Muscle of back (tissue), 13 donors: ENCODE data around the gene RSRC2. TPM values are rescaled to one million over a fixed set of nuclear protein-coding genes. Genes with fewer than 3 reads are reported as not detected.
A peak's percentile ranks its signal among the peaks of the same experiment; 100 is the strongest.
"Not testable (repeated sequence)": the region's sequence is repeated elsewhere in the genome, so short reads cannot be mapped to it uniquely, and the experiment has no call there.

Experiments used
- DNase-seq, 3 donors: peaks; one replicate each; pipeline versions ENCODE4 v3.0.0 to v3.0.0-alpha.2; 2013
- long read RNA-seq, 9 donors: transcript quantifications; one replicate each; lab custom pipeline, GENCODE V29; 2026
- polyA plus RNA-seq, 10 donors: library from polyadenylated mRNA; unstranded; fragments of 120-200 nt; gene quantifications; one replicate each; pipeline ENCODE4 v1.2.1, GENCODE V29; 2013; ENCODE audit not compliant: insufficient read length in 10 of 10

RSRC2 gene, protein sequence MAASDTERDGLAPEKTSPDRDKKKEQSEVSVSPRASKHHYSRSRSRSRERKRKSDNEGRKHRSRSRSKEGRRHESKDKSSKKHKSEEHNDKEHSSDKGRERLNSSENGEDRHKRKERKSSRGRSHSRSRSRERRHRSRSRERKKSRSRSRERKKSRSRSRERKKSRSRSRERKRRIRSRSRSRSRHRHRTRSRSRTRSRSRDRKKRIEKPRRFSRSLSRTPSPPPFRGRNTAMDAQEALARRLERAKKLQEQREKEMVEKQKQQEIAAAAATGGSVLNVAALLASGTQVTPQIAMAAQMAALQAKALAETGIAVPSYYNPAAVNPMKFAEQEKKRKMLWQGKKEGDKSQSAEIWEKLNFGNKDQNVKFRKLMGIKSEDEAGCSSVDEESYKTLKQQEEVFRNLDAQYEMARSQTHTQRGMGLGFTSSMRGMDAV
- polyA plus RNA-seq: 100 to 1,000 TPM in 8 of 10 donors, 10 to 100 TPM in 2; 81.4 to 140 (median 107) TPM
- long read RNA-seq, donor 1, partial matches to known transcripts: 20 of 23 reads
- long read RNA-seq, donor 1, other reads (novel, unspliced or antisense): 0 of 23 reads
- long read RNA-seq, donor 2, partial matches to known transcripts: 32 of 36 reads
- long read RNA-seq, donor 2, other reads (novel, unspliced or antisense): 0 of 36 reads
- long read RNA-seq, donor 3: 0 reads
- long read RNA-seq, donor 4, partial matches to known transcripts: 6 of 14 reads
- long read RNA-seq, donor 4, other reads (novel, unspliced or antisense): 6 of 14 reads
- long read RNA-seq, donor 5, partial matches to known transcripts: 22 of 27 reads
- long read RNA-seq, donor 5, other reads (novel, unspliced or antisense): 0 of 27 reads
- long read RNA-seq, donor 6, transcript RSRC2-201 (10 exons, 3,520 nt): major isoform, 10 of 33 reads
- long read RNA-seq, donor 6, partial matches to known transcripts: 17 of 33 reads
- long read RNA-seq, donor 6, other reads (novel, unspliced or antisense): 5 of 33 reads
- long read RNA-seq, donor 7, partial matches to known transcripts: 5 of 9 reads
- long read RNA-seq, donor 7, other reads (novel, unspliced or antisense): 0 of 9 reads
- long read RNA-seq, donor 8, partial matches to known transcripts: 5 of 7 reads
- long read RNA-seq, donor 8, other reads (novel, unspliced or antisense): 0 of 7 reads
- long read RNA-seq, donor 9: 0 reads

DNA sequence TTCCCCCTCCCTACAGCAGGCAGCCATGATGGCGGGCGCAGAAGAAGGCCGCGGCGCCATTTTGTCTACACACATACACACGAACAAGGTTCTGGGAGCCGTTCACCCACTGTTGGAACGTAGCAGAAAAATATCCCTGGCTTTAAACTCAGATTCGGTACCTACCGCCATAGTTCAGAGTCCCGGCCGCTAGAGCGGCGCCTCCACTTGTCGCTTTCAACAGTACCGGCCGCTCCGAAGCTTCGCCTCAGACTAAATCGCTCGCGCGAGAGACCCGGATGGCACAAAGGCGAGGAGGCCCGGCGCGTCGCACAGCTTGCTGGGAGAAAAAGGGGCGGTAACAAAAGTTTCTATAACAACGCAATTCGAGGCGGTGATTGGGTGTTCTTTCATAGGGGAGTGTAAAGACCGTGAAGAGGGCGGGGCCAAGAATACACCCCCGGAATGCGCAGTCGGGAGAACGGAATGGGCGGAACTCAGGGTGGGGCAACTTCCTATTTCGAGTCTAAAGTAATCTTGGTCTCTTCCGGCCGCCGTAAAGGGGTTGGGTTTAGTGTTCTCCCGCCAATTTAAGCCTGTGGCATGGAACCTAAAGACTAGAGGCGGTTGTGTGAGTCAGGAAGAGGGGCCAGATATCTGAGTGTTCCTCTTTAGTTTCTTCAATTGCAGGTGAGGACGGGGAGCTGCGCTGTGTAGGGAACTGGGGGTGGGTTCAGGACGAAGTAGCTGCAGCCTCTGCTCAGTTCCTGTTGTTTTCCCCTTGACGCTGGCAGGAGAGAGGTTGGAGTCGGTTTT is at the start of gene RSRC2, which contains the start of gene KNTC1:
Gene RSRC2 (minus strand): TSS at position 254 of the 795 bp plus-strand sequence. CDS start 83 bp downstream, at position 171.
Gene KNTC1 (plus strand): TSS at position 567 of the 795 bp plus-strand sequence. CDS start 2,815 bp downstream, outside the sequence.
- DNase-seq: peak; percentile 99 to 100 (median 100)

- DNase-seq: no peak
These were observed 45.1 kb upstream of the RSRC2 start for GRCh38 chr12:122571821-122572220.

DNA sequence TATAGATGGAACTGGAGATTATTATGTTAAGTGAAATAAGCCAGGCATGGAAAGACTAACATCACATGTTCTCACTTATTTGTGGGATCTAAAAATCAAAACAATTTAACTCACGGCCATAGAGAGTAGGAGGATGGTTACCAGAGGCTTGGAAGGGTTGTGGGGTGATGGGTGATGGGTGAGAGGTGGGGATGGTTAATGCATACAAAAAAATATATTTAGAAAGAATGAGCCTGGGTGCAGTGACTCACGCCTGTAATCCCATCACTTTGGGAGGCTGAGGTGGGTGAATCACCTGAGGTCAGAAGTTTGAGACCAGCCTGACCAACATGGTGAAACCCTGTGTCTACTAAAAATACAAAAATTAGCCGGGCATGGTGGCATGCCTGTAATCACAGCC is 43.3 kb upstream of the RSRC2 start:
- peak in 1 of 3 donors; percentile 1 for DNase-seq

DNA sequence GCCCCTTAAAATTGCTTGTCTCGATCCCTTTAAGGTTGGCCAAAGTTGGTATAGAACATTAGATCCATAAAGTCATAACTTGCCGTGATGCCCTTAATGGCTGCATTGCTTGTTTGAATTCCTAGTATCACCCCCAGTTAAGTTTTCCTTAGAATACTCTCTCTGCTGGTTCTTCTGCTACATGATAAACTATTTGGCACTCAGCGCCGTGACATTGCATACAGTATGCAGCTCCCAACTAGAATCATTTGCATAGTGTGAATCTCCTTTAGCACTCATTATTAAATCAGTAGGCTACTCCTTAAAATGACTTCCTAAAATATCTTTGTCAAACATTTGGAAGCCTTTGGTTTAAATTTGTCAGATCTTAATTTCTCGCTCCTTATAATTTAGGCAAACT is 42.6 kb upstream of the RSRC2 start:
- no peak for DNase-seq

- not testable (repeated sequence) for DNase-seq
These were observed 40.1 kb upstream of the RSRC2 start for GRCh38 chr12:122566816-122567215.

GRCh38 chr12:122563361-122563760 is 36.6 kb upstream of the RSRC2 start:
- no peak for DNase-seq

- no peak for DNase-seq
These were observed 33.4 kb upstream of the RSRC2 start for GRCh38 chr12:122560138-122560537.

- DNase-seq: no peak
These were observed 32.3 kb upstream of the RSRC2 start for GRCh38 chr12:122558745-122559641.

DNA sequence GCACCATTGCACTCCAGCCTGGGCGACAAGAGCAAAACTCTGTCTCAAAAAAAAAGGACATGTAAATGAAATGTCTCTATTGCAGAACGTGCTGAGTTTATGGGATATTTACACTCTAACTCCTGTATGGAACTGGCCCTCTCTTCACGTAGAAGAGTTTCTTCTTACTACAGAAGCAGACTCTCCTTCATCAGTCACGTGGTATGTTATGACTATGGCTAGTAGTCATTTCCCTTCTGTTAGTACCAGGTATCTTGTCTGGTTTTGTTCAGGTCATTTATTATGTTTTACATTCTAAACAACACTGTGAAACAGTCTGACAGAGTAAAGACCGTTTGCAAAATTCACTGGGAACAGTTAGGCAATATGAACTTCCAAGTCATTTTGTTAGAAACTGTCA is 20.6 kb upstream of the RSRC2 start:
- no peak for DNase-seq

GRCh38 chr12:122545855-122546254 is 19.1 kb upstream of the RSRC2 start:
- no peak for DNase-seq

DNA sequence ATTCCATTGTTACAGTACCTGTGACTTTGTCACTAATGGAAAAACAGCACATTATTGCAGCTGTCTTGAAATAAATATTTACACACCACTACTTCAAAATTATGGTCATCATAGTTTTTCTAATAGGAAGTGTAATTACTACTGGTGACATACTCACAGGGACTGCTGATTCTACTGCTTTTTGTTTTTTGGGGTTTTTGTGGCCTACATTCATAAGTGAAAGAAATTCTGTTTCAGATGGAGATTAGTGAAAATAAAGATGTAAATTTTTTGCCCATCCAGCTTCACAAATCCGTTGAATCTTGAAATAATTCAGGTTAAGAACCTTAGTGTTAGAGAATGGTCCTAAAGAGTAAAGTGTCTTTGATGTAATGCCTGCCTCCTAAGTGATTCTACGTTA is 17.8 kb upstream of the RSRC2 start:
- DNase-seq: no peak

DNA sequence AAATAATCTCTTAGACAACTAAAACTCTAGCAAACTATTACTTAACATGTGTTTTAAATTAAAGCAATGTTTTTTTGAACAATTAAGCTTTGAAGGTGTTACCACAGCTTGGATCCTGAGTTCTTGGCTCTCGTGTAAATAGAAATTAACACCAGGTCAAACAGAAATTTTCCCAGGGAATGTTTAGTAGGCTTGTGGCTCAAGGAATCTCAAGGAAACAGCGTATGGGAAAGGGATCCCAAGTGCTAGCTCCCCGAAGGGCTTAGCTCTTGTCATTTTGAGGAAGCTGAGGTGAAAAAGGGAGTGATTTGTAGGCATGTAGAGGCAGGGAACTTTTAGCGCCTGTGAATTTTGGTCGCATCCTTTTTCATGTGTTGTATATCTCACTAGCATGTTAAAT is 11.8 kb upstream of the RSRC2 start:
- DNase-seq: no peak

GRCh38 chr12:122537021-122537420 is 10.3 kb upstream of the RSRC2 start:
- no peak for DNase-seq

DNA sequence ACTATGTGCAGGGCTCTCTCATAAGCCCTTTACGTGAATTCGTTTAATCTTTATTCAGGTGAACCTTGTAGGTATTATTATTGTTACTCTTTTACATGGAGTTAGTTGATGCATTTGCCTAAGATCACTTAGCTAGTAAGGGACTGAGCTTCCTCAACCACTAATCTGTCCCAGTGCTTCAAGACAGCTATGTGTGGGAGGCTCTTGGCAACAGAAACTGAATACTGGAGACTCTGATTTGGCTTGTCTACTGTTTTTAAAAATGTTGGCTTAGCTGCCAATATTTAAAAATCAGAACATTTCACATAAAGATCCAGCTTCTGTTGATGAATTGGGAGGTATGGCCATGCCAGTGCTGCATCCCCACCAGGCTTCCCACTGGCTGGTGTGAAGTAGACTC is 7.1 kb upstream of the RSRC2 start:
- DNase-seq: peak in 1 of 3 donors; percentile 9

- no peak for DNase-seq
These were observed 2.3 kb upstream of the RSRC2 start for GRCh38 chr12:122528992-122529391.

DNA sequence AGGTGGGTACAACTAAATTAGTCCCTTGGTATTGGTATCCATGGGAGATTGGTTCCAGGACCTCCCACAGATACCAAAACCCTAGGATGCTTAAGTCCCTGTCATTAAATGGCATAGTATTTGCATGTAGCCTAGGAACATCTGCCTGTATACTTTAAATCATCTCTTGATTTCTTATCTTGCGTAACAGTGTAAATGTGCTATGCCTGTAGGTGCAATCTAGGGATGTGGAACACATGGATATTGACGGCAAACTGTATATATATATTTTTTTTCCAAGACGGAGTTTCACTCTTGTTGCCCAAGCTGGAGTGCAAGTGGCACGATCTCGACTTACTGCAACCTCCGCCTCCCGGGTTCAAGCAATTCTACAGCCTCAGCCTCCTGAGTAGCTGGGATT is 1.8 kb upstream of the RSRC2 start:
- no peak for DNase-seq

GRCh38 chr12:122527478-122527944 is 775 bp upstream of the RSRC2 start:
- DNase-seq: peak in 1 of 3 donors; percentile 6

DNA sequence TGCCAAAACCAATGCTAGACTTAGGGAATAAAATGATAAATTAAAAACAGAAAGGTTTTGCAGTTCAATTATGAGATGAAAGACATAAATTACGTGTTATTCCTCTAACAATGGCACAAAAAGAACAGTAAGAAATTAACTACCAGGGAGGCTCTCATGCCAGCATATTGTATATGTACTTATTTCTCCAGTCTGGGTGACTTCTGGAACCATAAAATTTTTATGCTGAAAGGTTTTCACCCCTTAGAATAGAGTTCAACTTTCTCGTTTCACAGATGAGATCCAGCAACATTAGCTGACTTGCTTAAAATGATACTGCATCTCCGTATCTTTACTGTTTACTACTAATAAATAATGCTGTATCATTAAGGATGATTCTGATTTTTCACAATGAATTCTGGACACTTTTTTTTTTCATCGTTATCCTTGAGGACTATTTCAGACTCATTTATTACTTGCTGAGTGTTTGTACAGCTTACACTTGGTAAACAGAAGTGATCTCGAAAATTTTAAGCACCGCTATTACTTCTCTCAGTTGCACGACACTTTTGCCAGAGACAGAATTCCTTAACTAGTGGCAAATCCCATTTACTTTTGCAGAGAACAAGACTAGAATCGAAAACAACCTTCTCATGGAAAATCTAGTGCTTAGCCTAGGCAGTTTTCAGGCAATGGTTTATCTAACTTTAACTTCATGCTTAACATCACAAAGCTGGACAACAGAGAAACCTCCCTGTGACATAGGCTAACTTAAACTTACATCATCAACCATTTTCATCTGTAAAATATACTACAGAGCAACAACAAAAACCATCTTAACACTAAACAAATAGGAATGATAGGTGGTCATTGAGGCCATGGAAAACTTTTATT is 2.7 kb downstream of the RSRC2 start:
- DNase-seq: no peak

- no peak for DNase-seq
These were observed 3.5 kb downstream of the RSRC2 start for GRCh38 chr12:122523280-122523679.
